NCI-H146 treated with DMSO at 0.1 percent for 48 hours (cell line): ENCODE measurements around the gene SH2D2A.
A peak's percentile ranks its signal among the peaks of the same experiment; 100 is the strongest.

Source experiments
- DNase-seq: peaks from one replicate; lab custom pipeline; 2025; ENCODE audit not compliant: unreplicated experiment; lab: John Stamatoyannopoulos, UW

The SH2D2A gene

DNA sequence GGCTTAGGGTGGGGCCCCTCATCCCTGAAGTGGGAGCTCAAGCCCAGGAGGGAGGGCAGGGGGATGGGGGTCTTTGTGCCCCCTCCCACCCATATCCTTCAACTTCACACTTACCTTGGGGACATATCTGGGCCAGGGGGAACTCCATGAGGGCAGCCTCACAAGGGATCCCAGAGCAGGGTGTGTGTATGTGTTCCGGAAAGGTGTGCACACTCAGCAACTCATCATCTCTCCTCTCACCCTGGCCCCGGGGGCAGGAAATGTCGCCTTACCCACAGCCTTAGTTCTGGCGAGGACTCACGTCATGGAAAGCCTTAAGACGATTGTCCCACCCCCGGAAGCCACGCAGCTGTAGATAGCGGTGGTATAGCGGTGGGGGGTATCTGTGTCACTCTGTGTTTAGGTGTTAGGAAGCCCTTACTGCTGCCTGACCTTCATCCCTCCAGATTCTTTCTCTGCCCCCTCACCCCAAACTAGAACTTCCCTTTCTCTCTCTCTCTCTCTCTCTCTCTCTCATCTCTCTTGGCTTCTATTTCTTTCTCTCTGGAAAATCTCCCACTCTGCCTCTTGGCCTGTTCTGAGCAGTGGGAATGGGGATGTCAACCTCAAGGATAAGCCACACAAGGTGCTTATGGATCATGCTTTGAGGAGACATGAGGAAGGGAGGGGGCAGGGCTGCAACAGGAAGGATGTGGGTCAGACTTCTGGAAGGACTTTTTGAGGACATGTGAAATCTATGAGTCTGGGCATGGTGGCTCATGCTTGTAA lies at the start of gene SH2D2A:
Gene SH2D2A, minus strand, starts transcription at position 288 of the 768 bp plus-strand sequence. Its CDS starts 140 bp downstream, at position 148.
- no peak for DNase-seq

DNA sequence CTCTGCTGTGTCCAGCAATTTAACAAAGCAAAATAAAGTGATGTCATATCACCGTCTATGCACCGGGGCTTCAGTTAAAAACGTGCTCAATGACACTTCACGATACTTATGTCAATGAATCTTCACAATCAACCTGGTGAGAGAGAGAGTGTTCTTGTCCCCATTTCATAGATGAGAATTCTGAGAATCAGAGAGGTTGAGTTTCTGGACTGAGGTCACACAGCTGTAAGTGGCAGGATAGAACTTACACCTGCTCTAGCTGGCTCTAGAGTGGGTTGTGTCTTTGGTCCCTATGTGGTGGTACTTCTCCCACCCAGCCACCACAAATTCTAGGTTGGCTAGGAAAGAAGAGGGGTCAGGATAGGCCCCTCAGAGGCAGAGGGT lies 49.2 kb upstream of the SH2D2A start:
- no peak for DNase-seq

DNA sequence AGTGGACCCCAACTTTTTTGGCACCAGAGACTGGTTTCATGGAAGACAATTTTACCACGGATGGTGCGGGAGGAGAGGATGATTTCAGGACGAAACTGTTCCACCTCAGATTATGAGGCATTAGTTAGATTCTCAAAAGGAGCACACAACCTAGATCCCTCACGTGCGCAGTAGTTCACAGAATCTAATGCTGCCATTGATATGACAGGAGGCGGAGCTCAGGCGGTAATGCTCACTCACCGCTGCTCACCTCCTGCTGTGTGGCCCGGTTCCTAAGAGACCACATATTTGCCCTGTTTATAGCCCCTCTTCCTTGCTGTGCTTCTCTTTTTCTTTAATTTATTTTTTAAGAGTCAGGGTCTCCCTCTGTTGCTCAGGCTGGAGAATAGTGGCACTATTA lies 48.6 kb upstream of the SH2D2A start:
- DNase-seq, result no peak

DNA sequence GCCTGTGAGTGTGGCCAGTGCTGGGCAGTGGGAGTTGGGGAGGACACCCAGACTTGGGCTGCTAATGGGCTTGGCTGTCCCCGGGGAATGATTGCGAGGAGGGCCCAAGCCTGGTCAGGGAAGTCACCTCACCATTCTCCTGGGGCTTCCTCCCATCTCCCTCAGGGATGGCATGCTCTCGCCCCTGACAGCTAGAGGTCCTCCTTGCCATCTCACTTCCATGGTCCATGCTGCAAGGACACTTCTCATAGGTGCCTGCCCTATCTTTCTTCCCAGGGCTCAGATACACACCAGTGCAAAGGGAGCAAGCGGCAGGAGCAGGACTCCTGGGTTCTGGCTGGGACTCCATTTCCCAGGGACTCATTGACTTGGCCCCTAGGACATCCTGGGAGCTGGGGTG lies 48.1 kb upstream of the SH2D2A start:
- no peak for DNase-seq

DNA sequence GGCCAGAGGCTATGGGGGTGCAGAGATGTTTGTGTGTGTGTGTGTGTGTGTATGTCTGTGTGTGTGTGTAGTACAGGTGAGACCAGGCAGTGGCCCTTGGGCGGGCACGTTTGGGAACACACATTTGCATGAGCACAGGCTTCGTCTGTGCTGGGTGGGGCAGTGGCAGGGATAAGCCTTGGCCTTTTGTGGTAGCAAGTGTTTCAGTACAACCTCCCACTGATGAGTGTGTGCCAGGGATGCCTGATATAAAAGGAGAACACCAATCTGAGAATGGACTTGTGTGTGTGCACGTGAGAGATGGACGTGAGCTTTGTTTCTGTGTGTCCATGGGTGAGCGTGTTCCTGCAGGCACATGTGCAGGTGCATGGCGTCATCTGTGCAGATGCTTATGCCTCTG lies 47.0 kb upstream of the SH2D2A start:
- DNase-seq, result no peak

DNA sequence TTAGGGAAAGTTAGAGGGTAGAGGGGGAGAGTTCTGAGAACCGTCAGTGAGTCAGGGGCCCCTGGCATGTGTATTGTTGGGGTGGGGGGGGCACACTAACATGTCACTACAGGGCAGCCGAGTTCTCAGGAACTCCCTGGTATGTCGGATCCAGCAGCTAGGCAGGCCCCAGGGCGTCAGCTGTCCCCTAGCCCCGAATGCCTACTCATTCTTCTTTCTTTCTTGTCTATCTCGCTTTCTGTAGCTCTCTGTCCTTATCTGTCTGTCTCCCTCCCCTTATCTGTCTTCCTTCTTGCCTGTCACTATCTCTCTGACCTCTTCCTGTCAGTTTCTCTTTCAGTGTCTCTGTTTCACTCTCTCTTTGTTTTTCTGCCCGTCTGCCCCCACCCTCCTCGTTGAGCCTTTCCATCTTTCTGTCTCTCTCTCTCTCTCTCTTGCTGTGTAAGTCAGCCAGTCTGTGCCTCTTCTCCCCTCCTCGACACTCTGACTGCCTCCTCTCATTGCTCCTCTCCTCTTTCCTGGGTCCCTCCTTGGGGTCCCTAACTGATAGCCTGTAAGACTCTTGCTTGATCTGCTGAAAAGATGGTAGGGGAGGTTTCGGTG lies 46.5 kb upstream of the SH2D2A start:
- DNase-seq, result no peak

DNA sequence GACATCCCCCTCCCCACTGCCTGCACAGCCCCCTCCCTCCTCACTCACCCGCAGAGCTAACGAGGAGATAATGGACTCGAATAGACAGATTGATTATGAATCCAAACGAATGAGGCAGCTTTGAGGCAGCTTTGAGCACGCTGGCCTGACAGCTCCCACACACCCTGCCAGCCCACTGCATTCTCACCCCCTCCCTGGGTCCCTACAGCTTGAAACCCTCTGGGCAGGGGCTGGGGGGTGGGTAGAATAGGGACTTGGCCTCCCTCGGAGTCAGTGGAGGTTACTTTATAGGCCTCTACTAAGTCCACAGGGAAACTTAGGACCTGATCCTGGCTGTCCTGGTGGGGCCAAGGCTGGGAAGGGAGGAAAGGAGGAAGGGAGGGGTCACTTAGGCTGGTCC lies 45.9 kb upstream of the SH2D2A start:
- no peak for DNase-seq

DNA sequence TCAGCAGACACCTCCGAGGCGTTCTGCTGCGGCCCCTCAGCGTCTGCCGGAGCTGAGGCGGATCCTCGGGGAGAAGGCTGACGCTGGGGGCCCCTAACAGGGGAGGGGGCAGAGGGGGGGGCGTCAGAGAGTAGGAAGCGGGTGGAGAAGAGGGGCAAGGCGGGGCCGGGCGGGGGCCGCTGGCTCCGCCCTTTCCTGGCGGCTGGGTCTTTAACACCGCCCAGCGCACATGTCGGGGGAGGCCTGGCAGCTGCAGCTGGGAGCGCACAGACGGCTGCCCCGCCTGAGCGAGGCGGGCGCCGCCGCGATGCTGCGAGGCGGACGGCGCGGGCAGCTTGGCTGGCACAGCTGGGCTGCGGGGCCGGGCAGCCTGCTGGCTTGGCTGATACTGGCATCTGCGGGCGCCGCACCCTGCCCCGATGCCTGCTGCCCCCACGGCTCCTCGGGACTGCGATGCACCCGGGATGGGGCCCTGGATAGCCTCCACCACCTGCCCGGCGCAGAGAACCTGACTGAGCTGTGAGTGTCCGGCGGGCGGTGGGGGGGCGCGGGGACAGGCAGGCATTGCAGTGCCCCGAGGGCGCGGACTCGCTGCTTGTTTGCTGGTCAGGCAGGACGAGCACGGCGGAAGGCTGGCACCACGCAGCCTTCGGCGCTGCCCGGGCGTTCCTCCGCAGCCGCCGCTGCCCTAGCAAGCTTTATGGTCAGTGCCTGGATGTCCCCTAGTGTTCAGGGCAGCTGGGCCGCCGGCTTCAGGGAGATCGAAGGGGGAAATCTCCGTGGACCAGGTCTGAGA lies 44.2 kb upstream of the SH2D2A start, which contains the start of gene NTRK1:
Gene NTRK1, plus strand, starts transcription at position 238 of the 796 bp plus-strand sequence. Its CDS starts 70 bp downstream, at position 308.
- peak; percentile 30 for DNase-seq

DNA sequence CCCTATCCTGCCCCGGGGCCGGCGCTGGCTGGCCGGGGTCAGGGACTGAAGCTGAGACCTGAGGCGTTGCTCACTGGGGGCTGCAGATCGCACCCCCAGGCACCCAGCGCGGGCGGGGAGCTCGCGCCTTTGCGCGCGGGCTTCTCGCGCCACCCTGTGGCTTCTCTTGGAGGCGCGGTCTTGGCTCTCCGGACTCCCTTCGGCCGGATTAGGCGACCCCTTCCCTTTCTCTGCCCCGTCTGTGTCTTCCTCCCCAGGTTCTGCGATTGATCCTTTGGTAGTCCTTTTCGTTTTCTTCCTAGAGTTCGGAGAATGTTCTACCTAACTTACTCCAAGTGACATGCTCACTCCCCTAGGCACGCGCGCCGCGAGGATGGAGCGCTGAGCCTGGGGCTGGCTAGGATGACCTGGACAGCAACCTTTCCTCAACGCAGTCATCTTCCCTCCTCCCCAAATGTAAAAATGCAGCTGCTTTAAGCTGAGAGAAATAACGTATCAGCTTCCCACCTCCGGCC lies 43.5 kb upstream of the SH2D2A start:
- DNase-seq, result peak; percentile 22

DNA sequence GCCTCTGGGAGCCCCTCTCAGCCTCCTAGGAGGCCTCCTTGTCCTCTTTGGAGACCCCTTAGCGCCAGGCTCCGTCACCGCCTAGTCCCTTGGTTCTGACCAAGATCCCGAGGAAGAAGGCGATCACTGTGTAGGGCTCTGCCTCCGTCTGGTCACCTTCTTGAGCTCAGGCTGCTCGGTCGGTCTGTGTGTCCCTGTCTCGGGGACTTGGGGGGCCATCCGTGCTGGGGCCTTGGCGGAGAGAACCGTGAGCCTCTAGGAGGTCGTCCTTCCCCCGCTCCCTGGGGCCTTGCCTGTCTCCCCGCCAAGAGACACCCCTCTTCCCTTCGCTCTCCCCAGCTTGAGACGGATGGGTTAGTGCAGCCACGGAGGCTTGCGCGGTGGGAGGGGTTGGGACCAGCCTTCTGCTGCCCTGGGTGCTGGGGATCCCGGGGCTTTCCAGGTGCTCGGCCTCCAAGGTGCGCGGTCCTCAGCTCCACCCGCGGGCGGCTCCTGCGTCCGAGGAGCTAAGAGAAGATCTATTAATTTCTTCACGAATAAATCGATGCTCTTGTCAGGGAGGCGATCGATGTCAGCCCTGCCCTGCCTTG lies 43.0 kb upstream of the SH2D2A start:
- no peak for DNase-seq

DNA sequence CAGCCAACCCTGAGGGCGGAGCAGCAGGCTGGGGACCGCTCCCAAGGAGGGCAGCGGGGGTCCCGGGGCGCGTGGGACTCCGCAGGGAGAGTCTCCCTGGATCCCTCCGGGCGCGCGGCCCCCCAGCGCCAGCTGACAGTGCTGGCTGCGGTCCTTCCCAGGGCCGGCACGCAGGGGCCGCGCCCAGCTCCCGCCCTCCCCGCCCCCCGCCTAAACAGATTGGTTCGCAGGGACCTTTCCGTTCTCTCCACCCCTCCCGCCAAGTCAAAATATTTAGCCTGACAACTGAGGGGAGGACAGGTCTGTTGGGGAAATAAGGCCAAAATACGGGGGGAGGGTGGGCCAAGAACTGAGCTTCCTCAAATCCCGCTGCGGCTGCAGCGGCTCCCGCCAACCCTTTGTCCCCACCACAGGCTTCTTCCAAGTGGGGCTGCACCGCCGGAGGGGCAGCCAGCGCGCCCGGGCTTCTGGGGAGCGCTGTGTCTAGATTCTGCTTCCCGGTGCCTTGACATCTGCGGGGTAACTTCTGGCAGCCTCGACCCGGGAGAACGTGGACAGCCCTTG lies 42.4 kb upstream of the SH2D2A start, which contains the start of gene INSRR:
Gene INSRR, minus strand, starts transcription at position 159 of the 564 bp plus-strand sequence. CDS start 496 bp downstream, outside the sequence.
- DNase-seq, result no peak

DNA sequence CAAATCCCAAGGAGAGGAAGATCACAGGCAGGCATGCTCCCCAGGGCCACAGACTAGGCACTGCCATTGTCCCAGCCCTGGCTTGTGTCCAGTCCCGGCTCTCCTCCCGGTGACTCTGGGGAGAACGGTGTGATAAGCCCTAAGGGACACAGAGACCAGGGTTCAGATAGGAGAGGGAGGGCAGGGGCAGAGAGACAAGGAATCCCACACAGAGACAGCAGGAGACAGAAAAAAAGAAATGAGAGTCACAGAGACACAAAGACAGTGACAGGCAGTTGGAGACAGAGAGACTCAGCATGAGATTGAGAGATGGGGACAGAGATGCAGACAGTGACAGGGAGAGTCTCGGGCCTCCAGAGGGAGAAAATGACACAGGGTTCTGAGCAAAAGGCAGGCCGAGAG lies 41.9 kb upstream of the SH2D2A start:
- no peak for DNase-seq

DNA sequence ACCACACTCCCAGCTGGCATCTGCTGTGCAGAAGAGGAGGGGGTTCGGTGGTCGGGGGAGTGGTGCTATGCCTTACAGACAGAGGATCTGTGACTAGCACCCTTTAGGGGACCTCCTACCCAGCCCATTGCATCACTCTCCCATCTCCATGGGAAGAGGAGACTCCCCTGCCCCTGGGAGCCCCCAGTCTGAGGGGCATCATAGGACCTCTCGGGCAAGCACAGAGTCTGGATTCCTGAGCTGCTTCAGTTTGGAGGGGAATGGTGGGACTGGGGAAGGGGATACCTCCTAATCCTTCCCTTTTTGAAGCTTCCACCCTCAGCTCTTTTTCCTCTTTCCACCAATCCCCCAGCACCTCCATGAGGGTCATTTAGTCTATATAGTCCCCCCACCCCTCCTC lies 40.9 kb upstream of the SH2D2A start:
- no peak for DNase-seq

DNA sequence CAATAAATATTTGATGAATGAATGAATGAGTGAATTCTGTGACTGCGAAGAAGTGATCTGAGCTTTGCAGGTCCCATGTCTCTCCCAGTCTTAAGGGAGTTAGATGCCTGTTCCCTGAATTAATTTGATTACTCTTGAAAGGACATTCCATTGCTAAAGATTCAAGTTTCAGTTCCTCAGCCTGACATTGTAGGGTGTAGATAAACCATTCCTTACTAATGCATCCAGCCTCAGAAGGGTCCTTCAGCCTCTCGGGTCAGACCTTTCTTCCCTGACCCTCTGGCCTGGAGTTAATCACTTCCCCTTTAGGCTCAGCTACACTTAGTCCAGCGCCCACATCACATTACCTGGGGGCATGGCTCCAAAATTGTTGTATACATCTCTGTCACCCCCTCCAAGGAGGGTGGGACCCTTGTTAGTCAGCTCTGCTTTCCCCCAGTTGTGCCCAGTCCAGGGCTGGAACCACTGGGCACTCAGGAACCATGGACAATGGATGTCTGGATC lies 39.7 kb upstream of the SH2D2A start:
- no peak for DNase-seq

DNA sequence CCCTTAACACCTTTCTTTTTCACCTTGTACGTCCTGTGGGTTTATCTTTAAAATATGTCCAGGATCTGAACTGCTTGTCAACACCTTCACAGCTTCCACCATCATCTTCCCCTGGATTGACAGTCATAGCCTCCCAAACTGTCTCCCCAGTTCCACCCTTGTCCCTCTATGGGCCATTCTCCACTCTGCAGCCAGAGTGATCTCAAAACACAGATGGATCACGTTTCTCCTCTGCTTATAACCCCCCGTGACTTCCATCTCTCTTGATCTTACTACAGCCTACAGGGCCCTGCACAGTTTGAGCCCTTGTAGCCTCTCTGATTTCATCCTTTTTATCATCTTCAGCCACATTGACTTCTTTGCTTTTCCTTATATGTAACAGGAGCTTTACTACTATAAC lies 38.0 kb upstream of the SH2D2A start:
- no peak for DNase-seq

DNA sequence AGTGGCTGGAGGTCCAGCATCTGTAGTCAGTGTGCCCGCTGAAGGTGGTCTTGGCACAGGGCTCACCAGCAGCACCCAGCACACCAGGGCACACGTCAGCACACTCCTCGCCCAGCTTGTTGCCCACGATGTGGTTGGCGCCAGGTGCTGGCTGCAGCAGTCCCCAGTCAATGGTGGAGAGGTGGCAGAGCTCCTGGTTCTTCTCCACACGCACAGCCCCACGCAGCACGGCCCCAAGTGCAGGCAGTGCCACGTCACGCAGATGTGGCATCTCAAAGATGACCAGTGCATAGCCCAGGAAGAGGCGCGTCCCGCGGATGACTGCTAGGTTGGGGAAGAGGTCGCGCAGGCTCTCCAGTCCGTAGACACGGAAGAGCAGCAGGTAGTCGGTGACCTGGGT lies 37.1 kb upstream of the SH2D2A start:
- no peak for DNase-seq

DNA sequence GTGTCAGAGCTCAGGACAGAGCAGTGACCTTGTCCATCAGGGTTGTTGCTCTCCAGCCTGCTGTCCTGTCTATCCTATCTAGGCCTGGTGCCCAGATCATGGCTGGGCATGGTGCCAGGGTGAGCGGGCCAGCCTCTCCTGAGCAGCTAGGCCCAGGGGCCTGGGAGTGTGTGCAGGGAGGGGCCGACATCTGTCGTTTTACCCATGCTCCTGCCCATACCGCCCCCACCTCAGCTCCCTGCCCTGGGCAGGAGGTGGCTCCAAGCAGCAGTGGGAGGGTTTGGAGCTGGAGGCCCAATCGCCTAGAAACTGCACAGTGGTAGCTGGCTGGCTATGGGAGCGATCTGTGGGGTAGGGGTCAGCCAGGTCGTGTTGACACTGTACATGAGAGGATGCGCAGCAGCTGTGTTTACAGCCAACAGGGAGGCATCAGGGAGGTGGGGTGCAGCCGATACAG lies 35.8 kb upstream of the SH2D2A start:
- peak; percentile 91 for DNase-seq

DNA sequence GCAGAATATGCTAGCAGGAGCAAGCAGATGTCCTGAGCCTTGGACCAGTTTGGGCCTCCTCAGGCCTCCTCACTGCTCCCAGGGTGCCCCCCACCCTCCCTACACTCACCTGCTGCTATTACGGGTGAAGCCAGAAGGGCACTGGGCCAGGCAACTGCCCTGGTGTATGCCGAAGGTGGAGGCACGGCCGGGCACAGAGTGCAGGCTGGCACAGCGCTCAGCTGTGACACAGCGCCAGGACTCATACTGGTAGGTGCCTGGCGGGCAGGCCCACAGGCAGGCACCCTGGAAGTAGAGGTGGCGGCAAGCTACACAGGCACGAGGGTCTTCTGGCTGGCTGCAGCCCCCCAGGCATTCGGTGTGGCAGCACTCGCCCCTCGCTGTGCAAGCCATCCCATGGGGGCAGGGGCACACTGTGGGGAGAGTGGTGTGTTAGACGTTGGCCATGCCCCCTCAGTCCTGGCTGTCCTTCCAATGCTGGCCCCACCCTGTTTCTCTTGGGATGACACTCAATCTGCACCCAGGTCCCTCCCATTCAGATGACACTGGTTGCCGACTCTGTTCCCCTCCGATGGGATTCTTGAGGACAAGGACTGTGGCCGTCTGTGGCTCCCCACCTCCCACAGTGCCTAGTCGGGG lies 35.2 kb upstream of the SH2D2A start:
- no peak for DNase-seq

DNA sequence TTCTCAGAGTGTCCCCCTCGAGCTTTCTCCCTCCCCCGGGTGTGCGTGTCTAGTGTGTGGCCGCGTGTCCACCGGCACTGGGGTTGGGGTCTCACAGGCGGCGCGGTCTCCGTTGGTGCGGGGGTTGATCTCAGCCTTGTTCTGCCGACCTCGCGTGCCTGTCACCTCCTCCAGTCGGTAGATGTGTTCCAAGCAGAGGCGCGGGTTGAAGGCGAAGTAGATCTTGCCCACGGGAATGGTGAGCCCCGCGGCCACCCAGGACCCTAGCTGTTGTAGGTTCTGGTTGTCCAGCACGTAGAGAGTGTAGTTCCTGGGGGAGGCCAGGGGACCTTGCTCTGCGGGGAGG lies 32.5 kb upstream of the SH2D2A start:
- DNase-seq, result no peak

DNA sequence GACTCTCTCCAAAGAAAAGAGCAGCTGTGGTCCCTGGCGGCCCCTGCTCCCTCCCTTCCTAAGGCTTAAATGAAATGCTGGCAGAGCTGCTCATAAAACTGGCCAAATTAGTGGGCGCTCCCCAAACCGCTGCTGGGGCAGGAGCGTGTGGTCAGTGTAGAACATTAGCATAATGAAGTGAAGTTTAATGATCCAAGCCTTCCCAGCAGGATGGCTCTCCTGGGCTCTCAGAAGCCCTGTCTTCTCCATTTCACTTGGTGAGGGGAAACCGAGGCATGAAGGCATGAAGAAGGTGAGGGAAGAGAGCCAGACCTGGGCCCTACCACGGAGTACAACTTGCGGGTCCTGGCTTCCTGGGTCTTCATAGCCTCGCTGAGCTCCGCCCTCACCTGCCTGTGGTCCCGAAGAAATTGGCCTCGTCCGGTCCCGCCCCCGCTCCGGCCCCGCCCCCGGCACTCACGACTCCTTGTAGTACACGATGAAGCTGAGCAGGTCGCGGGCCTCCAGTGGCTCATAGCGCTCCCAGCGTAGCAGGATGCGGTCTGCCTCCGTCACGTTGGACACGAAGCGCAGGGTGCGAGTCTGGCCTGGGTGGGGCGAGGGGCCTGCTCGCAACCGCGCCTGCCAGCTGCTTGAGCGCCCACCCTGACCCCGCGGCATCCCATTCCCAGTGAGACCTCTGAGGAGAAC lies 32.0 kb upstream of the SH2D2A start:
- DNase-seq, result no peak
